Stimulated activated CD4-positive, alpha-beta T cell treated with anti-CD3 and anti-CD28 coated beads, TNF-alpha, amount 100 ng/mL, for 48 hours (primary cell): ENCODE measurements around the gene ZBTB45.
"Not testable (repeated sequence)": the region's sequence is repeated elsewhere in the genome, so short reads cannot be mapped to it uniquely, and the experiment has no call there.

Experiments used
- DNase-seq, 3 donors: peaks; one replicate each; pipeline ENCODE4 v3.0.0-alpha.2; 2020; ENCODE audit warnings: low read depth in 3 of 3

The ZBTB45 gene

DNA sequence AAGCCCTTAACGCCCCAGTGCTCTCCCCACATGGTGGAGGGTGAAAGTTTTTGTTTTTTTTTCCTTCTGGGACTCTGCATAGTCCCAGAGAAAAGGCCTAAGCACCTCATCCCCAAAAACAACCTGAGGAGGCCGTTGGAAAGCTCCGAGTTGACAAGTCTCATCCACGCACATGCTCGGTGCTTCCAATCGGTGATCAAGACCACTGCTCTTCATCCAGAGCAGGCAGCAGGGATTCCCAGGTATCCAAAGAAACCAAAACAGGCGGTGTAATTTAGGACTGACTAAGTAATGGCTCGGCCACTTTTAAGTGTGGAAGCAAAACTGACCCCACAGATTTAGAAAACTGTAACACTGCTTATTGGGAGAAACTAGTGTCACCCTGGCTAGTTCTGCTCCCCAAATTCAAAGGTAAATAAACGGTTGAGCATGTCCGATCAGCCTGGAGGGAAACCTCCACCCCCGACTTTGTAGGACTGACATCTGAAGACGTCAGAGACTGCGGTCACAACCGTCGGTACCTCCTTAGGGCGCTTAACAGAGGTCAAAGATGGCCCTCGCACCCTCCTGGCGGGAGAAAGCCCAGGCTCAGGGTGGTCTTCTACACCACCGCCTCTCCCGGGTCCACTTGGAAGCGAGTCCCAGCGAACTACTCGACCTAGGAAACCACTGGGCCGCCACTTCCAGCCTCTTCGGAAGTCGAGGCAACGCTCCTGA, 44.5 kb downstream of the ZBTB45 start:
- DNase-seq, result no peak

DNA sequence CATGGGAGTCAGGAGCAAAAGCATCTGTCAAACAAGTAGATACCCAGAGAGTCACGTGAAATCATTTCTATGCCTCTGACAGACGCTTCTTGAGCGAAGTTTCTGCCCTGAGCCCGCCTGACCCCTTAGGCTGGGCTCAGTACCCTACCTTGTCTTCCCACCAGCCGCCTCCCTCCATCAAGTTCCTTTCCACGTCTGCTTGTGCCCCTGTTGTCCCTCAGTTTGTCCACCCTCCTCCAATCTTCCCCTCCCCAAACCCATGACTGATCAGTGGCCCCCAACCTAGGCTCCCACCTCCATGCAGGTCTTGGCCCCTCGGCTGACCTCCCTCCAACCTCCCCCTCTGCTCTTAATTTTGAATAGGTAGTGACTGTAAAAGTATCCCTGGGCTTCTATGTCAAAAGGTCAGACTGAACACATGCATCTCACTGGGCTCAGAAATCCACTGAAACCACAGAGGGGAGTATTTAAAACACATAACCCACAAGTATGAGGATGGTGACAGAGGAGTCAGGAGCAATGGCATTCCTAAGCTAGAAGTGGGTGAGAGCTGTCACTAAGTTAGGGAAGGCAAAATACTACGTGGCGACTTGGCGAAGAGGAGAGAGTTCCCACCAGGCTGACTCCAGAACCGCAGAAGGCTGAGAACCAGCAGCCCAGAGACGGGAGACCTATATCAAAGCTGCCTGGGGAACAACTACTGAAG, 45.2 kb downstream of the ZBTB45 start:
- no peak for DNase-seq

DNA sequence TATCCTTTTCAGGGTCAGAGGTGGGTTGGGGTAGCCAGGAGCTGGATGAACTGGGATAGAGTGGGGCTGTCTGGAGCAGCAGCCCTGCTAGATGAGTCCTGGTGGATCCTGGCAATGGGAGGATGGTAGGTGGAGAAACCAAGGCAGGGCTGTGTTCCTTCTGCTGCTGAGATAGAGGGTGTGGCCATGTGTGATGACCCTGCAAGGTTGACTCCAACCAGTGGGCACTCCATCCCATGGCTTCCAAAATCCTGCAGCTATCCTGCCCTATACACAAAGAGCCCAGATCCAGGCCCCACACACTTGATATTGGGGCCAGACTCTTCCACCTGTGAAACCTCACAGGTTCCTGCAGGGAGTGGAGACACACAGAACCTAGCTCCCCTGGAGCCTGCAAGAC, 45.8 kb downstream of the ZBTB45 start:
- DNase-seq, result no peak

DNA sequence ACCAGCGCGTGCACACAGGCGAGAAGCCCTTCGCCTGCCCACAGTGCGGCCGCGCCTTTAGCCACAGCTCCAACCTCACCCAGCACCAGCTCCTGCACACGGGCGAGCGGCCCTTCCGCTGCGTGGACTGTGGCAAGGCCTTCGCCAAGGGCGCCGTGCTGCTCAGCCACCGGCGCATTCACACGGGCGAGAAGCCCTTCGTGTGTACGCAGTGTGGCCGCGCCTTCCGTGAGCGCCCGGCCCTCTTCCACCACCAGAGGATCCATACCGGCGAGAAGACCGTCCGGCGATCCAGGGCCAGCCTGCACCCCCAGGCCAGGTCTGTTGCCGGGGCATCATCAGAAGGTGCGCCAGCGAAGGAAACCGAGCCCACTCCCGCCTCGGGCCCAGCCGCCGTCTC, 47.9 kb downstream of the ZBTB45 start:
- DNase-seq, result no peak

GRCh38 chr19:58470837-58471543, 48.6 kb downstream of the ZBTB45 start:
- not testable (repeated sequence) for DNase-seq

GRCh38 chr19:58469241-58470013, 50.2 kb downstream of the ZBTB45 start:
- no peak for DNase-seq

- DNase-seq, result no peak
Observed at GRCh38 chr19:58468216-58468839, 51.3 kb downstream of the ZBTB45 start.

DNA sequence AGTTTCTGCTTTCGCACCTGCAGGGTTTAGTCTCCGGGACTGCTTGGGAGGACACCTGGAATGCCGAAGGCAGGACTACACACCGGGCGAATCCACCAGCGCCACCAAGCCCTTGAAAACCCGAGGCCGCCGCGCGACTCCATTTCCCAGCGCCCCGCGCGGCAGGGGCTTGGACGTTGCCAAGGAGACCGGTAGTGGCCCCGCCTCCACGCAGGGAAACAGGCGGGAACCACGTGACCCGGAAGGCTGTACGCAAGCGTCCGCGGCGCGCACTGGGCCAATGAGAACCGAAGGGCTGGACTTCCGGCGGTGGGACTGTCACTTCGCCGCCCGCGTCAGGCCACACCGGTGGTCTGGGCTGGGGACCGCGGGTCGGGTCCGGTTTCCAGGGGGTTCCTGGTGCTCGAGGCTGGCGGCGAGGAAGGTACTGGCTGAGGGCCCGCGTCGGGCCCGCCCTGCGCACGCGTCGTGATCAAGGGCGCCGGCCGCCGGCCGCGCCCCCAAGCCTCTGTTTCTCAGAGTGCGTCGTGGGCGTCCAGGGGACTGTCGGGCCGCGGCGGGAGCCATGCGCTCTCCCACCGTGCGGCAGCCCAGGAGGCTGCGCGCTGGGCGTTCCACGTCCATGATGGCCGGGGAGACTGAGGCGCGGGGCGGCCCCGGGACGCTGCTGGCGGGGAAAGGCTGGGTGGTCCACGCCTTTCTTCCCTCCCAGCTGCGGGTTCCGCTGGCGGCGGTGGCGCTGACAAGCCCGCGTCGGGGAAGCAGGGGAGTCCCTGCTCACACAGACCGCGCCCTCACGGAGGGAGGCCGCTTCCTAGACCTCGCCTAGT, 52.6 kb downstream of the ZBTB45 start, which contains the start of gene ZNF324:
Gene ZNF324, plus strand, starts transcription at position 321 of the 830 bp plus-strand sequence. CDS start 2,106 bp downstream, outside the sequence.
- peak; percentile 93 to 98 (median 96) for DNase-seq

GRCh38 chr19:58466089-58466759, 53.4 kb downstream of the ZBTB45 start:
- no peak for DNase-seq
